Osteocyte (in vitro differentiated cells): ENCODE measurements around the gene CDK5. TPM values are rescaled to one million over a fixed set of nuclear protein-coding genes. Genes with fewer than 3 reads are reported as not detected.
A peak's percentile ranks its signal among the peaks of the same experiment; 100 is the strongest.

Experiments used
- DNase-seq: peaks from one replicate; pipeline ENCODE4 v3.0.0; 2021; ENCODE audit warnings: mixed read lengths; ENCODE audit not compliant: unreplicated experiment; ENCODE audit errors: extremely low spot score
- H3K27ac Mint-ChIP-seq: one replicate; pipeline ENCODE4 v1.8.0; 2021; ENCODE audit warnings: mild to moderate bottlenecking, mixed read lengths; ENCODE audit not compliant: unreplicated experiment
- H3K27me3 Mint-ChIP-seq: one replicate; pipeline ENCODE4 v1.8.0; 2021; ENCODE audit warnings: mixed read lengths; ENCODE audit not compliant: unreplicated experiment
- H3K36me3 Mint-ChIP-seq: one replicate; pipeline ENCODE4 v1.8.0; 2021; ENCODE audit warnings: mixed read lengths; ENCODE audit not compliant: unreplicated experiment
- H3K4me1 Mint-ChIP-seq: one replicate; pipeline ENCODE4 v1.8.0; 2021; ENCODE audit warnings: mixed read lengths; ENCODE audit not compliant: unreplicated experiment
- H3K4me3 Mint-ChIP-seq: one replicate; pipeline ENCODE4 v1.8.0; 2021; ENCODE audit warnings: mild to moderate bottlenecking, moderate library complexity, mixed read lengths; ENCODE audit not compliant: unreplicated experiment
- H3K9me3 Mint-ChIP-seq: one replicate; pipeline ENCODE4 v1.8.0; 2021; ENCODE audit warnings: mixed read lengths; ENCODE audit not compliant: unreplicated experiment
- long read RNA-seq: library from polyadenylated mRNA; unstranded; transcript quantifications from one replicate; pipeline ENCODE4 v2.0.0, GENCODE V29; 2021
- total RNA-seq: library from RNA; stranded (reverse); gene quantifications from 2 replicates; pipeline ENCODE4 v1.2.1, GENCODE V29; 2021
- TF ChIP-seq, protein P1 (sequence below): fragments of 200-600 bp; sonication (generic); IDR thresholded peaks from 2 replicates; pipeline ENCODE4 v1.5.0; 2021; ENCODE audit warnings: antibody characterized with exemption, mild to moderate bottlenecking, moderate library complexity

The CDK5 gene
- total RNA-seq, result 18.8 and 23.7 TPM in 2 replicates
- long read RNA-seq, transcript CDK5-204 (12 exons, 1,758 nt), result major isoform, 25 of 29 reads
- long read RNA-seq, partial matches to known transcripts, result 0 of 29 reads
- long read RNA-seq, other reads (novel, unspliced or antisense), result 3 of 29 reads

DNA sequence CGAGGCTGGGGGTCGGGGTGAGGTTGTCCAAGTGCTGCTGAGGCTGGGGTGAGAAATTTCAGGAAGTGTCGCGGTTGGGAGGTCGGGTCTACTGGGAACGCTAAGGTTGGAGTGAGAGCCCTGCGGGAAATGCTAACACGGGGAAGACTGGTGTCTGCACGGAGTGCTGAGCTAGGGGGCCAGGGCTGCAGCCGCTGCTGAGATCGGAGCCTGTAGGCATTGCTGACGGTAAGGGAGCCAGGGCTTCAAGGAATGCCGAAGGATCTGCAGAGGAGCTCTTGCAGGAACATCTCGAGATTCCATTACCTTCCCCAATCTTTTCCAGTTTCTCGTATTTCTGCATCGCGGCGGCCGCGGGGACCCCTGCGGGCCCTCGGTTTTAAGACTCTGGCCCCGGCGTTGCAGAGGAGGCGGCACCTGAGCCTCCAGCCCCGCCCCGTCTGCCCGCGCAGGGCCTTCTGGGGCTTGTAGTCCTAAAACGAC is at the start of gene CDK5:
Gene CDK5 (minus strand): TSS at position 392 of the 483 bp plus-strand sequence. CDS start 49 bp downstream, at position 343.
- H3K9me3 Mint-ChIP-seq, result no peaks in the 10 kb centered on the region
- DNase-seq, result no peak
- H3K36me3 Mint-ChIP-seq, result no peaks in the 10 kb centered on the region
- H3K27me3 Mint-ChIP-seq, result no peaks in the 10 kb centered on the region
- peak within 1 kb of the TSS; percentile 89 for H3K4me3 Mint-ChIP-seq
- TF ChIP-seq, protein P1, sequence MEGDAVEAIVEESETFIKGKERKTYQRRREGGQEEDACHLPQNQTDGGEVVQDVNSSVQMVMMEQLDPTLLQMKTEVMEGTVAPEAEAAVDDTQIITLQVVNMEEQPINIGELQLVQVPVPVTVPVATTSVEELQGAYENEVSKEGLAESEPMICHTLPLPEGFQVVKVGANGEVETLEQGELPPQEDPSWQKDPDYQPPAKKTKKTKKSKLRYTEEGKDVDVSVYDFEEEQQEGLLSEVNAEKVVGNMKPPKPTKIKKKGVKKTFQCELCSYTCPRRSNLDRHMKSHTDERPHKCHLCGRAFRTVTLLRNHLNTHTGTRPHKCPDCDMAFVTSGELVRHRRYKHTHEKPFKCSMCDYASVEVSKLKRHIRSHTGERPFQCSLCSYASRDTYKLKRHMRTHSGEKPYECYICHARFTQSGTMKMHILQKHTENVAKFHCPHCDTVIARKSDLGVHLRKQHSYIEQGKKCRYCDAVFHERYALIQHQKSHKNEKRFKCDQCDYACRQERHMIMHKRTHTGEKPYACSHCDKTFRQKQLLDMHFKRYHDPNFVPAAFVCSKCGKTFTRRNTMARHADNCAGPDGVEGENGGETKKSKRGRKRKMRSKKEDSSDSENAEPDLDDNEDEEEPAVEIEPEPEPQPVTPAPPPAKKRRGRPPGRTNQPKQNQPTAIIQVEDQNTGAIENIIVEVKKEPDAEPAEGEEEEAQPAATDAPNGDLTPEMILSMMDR, result no peak
- peak within 1 kb of the TSS; percentile 95 for H3K27ac Mint-ChIP-seq
- peaks cover 42% of the 10 kb centered on the region for H3K4me1 Mint-ChIP-seq

DNA sequence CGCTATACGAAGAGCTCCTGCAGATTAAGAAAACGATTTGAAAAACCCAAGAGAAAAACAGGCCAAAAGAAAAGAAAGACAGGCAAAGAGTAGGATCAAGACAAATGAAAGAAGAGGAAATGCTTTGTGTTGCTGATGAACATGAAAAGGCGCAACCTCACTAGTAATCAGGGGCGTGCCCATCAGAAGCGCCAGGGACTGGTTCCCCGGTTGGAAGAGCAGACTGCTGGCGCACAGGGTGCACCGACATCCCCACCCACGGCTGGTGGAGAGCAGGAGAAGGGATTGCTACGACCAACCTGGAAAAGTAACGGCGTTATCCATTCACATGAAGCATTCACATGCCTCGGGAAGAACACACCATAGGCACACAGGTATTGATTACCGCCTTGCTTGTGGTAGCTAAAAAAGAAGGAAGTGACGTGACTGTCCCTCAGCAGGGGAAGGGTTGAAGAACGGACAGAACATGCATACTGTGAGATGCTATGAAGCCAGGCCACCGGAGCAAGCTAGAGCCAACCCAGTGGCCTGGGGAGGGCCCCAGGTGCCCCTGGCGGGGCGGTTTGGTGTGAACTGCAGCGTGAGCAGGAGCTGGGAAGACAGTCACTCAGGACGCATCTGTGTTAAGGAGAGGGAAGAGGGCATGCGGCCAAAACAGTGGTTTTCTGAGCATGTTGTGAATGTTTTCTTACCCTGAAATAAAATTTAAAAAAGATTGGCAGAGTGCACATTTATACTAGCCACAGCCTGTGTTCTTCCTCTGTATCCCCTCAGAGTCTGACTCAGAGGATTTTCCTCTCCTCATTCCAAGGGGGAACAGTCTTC is 46.9 kb upstream of the CDK5 start:
- no peaks in the 10 kb centered on the region for H3K9me3 Mint-ChIP-seq
- peaks cover 42% of the 10 kb centered on the region for H3K4me1 Mint-ChIP-seq
- peaks cover 2% of the 10 kb centered on the region for H3K36me3 Mint-ChIP-seq
- DNase-seq, result no peak
- TF ChIP-seq, protein P1, result no peak
- no peaks in the 10 kb centered on the region for H3K27me3 Mint-ChIP-seq
- no peak overlapping the region for H3K4me3 Mint-ChIP-seq
- H3K27ac Mint-ChIP-seq, result peak overlapping the region; percentile 46

DNA sequence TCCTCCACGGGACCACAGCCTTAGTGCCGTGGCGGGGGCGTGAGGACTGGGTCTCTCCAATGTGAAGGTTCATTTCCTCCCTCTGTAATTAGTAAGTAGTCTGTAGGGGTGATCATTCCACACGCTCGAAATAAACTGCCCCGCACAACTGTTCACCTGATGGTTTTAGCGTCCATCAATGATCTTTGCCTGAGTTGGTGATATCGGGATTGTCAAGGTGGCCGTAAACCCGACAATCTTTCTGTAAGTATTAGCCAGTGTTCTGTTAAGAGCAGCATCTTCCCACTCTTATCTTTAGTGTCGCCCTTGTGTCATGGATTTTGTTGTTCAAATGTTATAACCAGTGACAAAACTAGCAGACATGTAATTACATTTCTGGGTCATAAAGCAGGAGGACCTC is 46.3 kb upstream of the CDK5 start:
- no peak for DNase-seq
- Mint-ChIP-seq H3K36me3 (peaks cover 2% of the 10 kb centered on the region), H3K4me3 (no peak overlapping the region), H3K9me3 (no peaks in the 10 kb centered on the region), H3K4me1 (peaks cover 41% of the 10 kb centered on the region), H3K27me3 (no peaks in the 10 kb centered on the region), H3K27ac (peak overlapping the region; percentile 46)
- TF ChIP-seq, protein P1, result no peak

DNA sequence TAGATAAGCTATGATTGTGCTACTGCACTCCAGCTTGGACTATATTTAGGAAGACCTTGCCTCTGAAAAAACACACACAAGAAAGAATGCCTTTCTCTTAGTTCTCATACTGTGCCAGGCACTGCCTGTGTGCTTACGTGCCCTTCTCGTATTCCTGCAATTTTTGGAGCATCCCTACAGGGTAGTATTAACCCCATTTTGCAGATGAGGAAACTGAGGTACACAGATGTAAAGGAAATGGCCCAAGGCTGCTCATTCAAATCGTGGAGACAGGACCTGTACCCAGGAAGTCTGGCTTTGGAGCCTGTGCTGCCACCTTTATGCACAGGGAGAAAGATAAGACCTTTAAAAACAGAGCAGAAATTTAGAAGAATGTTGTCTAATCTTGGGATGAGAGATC is 45.3 kb upstream of the CDK5 start:
- H3K27me3 Mint-ChIP-seq, result no peaks in the 10 kb centered on the region
- H3K27ac Mint-ChIP-seq, result no peak overlapping the region
- peaks cover 2% of the 10 kb centered on the region for H3K36me3 Mint-ChIP-seq

More for the DNA sequence above, 45.3 kb upstream of the CDK5 start:
- TF ChIP-seq, protein P1, result no peak
- DNase-seq, result no peak
- Mint-ChIP-seq H3K9me3 (no peaks in the 10 kb centered on the region), H3K4me1 (peaks cover 41% of the 10 kb centered on the region), H3K4me3 (no peak overlapping the region)
